ENCODE results near the gene SYT14. TPM values are rescaled to one million over a fixed set of nuclear protein-coding genes. Genes with fewer than 3 reads are reported as not detected.
"Not testable (repeated sequence)": the region's sequence is repeated elsewhere in the genome, so short reads cannot be mapped to it uniquely, and the experiment has no call there.

The SYT14 gene
- total and polyA plus RNA-seq, 2 experiments from 2014 or later: 0.09 to 0.36 TPM

DNA sequence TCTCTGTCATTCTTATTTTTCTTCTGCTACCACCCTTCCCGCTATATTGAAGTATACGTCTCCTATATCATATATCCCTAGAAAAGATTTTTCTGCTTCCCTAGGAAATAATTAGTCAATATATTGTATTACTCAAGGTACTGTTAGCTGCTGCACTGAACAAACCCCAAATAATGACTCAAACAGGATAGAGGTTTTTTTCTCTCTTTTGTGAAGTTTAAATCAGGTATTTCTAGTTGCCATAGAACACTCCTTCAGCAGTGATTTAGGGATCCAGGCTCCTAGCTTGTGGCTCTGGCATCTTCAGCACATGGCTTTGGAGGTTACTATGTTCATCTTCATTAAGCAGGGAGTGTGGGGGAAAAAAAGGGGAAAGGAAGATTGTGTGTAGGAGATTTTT, 18.1 kb downstream of the SYT14 start:
- TF ChIP-seq, protein P1, sequence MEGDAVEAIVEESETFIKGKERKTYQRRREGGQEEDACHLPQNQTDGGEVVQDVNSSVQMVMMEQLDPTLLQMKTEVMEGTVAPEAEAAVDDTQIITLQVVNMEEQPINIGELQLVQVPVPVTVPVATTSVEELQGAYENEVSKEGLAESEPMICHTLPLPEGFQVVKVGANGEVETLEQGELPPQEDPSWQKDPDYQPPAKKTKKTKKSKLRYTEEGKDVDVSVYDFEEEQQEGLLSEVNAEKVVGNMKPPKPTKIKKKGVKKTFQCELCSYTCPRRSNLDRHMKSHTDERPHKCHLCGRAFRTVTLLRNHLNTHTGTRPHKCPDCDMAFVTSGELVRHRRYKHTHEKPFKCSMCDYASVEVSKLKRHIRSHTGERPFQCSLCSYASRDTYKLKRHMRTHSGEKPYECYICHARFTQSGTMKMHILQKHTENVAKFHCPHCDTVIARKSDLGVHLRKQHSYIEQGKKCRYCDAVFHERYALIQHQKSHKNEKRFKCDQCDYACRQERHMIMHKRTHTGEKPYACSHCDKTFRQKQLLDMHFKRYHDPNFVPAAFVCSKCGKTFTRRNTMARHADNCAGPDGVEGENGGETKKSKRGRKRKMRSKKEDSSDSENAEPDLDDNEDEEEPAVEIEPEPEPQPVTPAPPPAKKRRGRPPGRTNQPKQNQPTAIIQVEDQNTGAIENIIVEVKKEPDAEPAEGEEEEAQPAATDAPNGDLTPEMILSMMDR (IDR thresholded peaks at IDR 0.05; ENCODE audit: low read depth, low read length): no peak
- H3K9me3 ChIP-seq (ENCODE audit: low read depth): no peaks in the 10 kb centered on the region
- no peaks in the 10 kb centered on the region for H3K27me3 ChIP-seq
- no peak for DNase-seq (ENCODE audit: low read depth in 1 of 2, low spot score in 1 of 2)
- no peaks in the 10 kb centered on the region for H3K4me1 ChIP-seq (ENCODE audit: low read depth)
- no peak overlapping the region for H3K4me3 ChIP-seq
- H3K27ac ChIP-seq: no peak overlapping the region
- no peaks in the 10 kb centered on the region for H3K36me3 ChIP-seq

DNA sequence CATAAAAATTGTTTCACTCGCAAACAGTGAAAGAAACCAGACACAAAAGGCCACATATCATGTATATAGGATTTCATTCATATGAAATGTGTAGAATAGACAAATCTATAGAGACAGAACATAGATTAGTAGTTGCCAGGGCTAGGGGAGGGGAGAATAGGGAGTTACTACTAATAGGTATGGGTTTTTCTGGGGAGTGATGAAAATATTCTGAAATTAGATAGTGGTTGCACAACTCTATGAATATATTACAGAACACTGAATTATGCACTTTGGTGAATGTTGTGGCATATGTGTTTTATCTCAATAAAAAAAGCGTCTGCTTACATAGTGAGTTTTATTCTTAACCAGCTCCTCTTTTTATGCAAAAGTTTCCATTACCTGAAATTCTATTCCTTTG, 21.6 kb downstream of the SYT14 start:
- H3K4me1 ChIP-seq (ENCODE audit: low read depth): no peaks in the 10 kb centered on the region
- TF ChIP-seq, protein P1 (IDR thresholded peaks at IDR 0.05; ENCODE audit: low read depth, low read length): no peak
- H3K9me3 ChIP-seq (ENCODE audit: low read depth): no peaks in the 10 kb centered on the region
- no peak overlapping the region for H3K27ac ChIP-seq
- no peaks in the 10 kb centered on the region for H3K27me3 ChIP-seq
- H3K4me3 ChIP-seq: no peak overlapping the region
- no peak for DNase-seq (ENCODE audit: low read depth in 1 of 2, low spot score in 1 of 2)
- no peaks in the 10 kb centered on the region for H3K36me3 ChIP-seq

DNA sequence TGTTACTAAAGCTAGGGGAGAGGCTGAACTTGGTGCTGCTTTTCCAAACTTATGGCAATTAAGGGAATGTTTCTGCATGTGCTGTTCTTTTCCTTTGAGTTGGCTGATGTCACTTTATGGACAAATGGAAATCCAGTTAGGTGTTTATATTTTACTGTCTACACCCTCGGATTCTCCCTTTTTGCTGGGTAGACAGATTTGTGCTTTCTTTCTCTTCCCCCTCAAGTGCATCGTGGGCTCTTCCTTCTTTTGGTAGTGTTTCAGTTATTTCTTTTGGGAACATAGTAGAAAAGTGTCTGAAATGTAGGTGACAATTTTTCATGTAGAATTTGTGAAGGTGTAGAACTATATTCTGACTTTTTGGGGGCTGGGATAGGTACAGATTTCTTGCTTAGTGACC, 22.9 kb downstream of the SYT14 start:
- Histone ChIP-seq H3K27ac (no peak overlapping the region), H3K36me3 (no peaks in the 10 kb centered on the region), H3K27me3 (no peaks in the 10 kb centered on the region), H3K9me3 (ENCODE audit: low read depth) (no peaks in the 10 kb centered on the region), H3K4me1 (ENCODE audit: low read depth) (no peaks in the 10 kb centered on the region), H3K4me3 (no peak overlapping the region)
- no peak for DNase-seq (ENCODE audit: low read depth in 1 of 2, low spot score in 1 of 2)
- TF ChIP-seq, protein P1 (IDR thresholded peaks at IDR 0.05; ENCODE audit: low read depth, low read length): no peak

DNA sequence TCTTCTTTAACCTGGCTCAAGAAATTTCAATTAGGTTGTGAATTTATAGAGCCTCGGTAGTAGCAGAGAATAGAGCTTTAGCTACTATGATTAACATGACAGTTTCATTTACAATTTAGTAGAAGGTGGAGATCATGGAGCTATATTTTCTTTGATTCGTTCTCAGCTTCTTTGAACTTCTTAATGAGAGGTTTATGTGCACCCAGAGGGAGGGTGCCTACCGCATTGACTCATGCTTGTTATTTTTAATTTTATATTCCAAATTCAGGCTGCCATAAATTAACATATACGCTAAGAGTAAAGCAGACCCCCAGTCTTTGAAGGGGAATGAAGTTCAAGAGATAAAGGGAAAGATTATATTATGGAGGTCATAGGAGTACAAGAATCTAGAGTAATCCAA, 24.4 kb downstream of the SYT14 start:
- TF ChIP-seq, protein P1 (IDR thresholded peaks at IDR 0.05; ENCODE audit: low read depth, low read length): no peak
- no peak for DNase-seq (ENCODE audit: low read depth in 1 of 2, low spot score in 1 of 2)
- H3K36me3 ChIP-seq: no peaks in the 10 kb centered on the region

DNA sequence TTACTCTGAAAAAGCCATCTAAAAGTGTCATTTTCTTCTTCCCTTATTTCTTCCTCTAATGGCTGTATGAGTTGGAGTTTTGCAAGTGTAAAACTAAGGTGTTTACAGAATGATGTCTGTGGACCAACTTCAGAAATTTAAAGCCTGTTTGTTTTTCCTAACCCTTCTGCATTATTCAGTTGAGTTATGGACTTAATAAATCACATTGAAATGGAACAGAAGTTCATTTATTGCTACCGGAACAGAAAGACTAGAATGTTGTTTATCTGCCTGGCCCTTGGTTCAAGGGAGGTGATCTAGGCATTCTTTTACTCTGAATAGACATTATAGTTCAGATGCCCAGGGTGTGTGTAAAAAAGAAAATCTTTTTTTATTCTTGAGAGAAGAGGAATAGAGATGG, 24.8 kb downstream of the SYT14 start:
- Histone ChIP-seq H3K27ac (no peak overlapping the region), H3K36me3 (no peaks in the 10 kb centered on the region), H3K4me3 (no peak overlapping the region), H3K27me3 (no peaks in the 10 kb centered on the region), H3K4me1 (ENCODE audit: low read depth) (no peaks in the 10 kb centered on the region), H3K9me3 (ENCODE audit: low read depth) (no peaks in the 10 kb centered on the region)
- no peak for DNase-seq (ENCODE audit: low read depth in 1 of 2, low spot score in 1 of 2)
- TF ChIP-seq, protein P1 (IDR thresholded peaks at IDR 0.05; ENCODE audit: low read depth, low read length): no peak

More for the DNA sequence above, 24.4 kb downstream of the SYT14 start:
- Histone ChIP-seq H3K27me3 (no peaks in the 10 kb centered on the region), H3K4me3 (no peak overlapping the region), H3K27ac (no peak overlapping the region), H3K9me3 (ENCODE audit: low read depth) (no peaks in the 10 kb centered on the region), H3K4me1 (ENCODE audit: low read depth) (no peaks in the 10 kb centered on the region)

DNA sequence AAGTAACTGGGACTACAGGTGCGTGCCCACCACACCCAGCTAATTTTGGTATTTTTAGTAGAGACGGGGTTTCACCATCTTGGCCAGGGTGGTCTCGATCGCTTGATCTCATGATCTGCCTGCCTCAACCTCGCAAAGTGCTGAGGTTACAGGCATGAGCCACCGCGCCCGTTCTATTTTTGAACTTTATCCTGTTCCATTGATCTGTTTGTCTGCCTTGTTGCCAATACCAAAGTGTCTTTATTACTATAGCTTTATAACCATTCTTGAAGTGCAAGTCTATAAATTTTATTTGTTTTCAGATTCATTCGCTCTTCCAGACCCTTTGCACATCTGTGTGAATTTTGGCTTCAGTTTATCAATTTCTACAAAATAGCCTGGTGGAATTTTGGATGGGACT, 28.0 kb downstream of the SYT14 start:
- Histone ChIP-seq H3K27ac (no peak overlapping the region), H3K4me1 (ENCODE audit: low read depth) (no peaks in the 10 kb centered on the region), H3K27me3 (no peaks in the 10 kb centered on the region), H3K4me3 (no peak overlapping the region), H3K9me3 (ENCODE audit: low read depth) (no peaks in the 10 kb centered on the region), H3K36me3 (no peaks in the 10 kb centered on the region)
- TF ChIP-seq, protein P1 (IDR thresholded peaks at IDR 0.05; ENCODE audit: low read depth, low read length): no peak
- no peak for DNase-seq (ENCODE audit: low read depth in 1 of 2, low spot score in 1 of 2)

DNA sequence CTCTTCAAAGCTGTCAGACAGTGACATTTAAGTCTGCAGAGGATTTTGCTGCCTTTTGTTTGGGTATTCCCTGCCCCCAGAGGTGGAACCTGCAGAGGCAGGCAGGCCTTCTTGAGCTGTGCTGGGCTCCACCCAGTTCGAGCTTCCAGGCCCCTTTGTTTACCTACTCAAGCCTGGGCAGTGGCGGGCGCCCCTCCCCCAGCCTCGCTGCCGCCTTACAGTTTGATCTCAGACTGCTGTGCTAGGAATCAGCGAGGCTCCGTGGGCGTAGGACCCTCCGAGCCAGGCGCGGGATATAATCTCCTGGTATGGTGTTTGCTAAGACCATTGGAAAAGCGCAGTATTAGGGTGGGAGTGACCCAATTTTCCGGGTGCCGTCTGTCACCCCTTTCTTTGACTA, 40.7 kb downstream of the SYT14 start:
- not testable (repeated sequence) for H3K4me3 ChIP-seq; H3K27ac ChIP-seq; H3K27me3 ChIP-seq; H3K9me3 ChIP-seq (ENCODE audit: low read depth); H3K36me3 ChIP-seq; H3K4me1 ChIP-seq (ENCODE audit: low read depth); DNase-seq (ENCODE audit: low read depth in 1 of 2, low spot score in 1 of 2)
